GM06990 (cell line): Measurements from ENCODE around the gene DENND1A.

ENCODE experiments used
- DNase-seq: peaks from one replicate; pipeline ENCODE4 v3.0.0-alpha.2; 2011; ENCODE audit not compliant: insufficient read length; ENCODE audit errors: extremely low read depth
- H3K27me3 ChIP-seq: replicated peaks from 2 replicates; pipeline ENCODE4 v1.6.0; 2011; ENCODE audit warnings: low read length; ENCODE audit not compliant: control insufficient read depth, insufficient read depth
- H3K36me3 ChIP-seq: 2 replicates; pipeline ENCODE4 v1.5.1; 2011; ENCODE audit warnings: low read length; ENCODE audit not compliant: control insufficient read depth, insufficient read depth
- H3K4me3 ChIP-seq: replicated peaks from 2 replicates; pipeline ENCODE4 v1.5.1; 2011; ENCODE audit warnings: low read depth, mild to moderate bottlenecking, control low read depth, low read length
- TF ChIP-seq, protein P1 (sequence below): IDR thresholded peaks from 2 replicates; pipeline ENCODE4 v1.5.1; 2011; ENCODE audit warnings: low read length, control low read depth, mild to moderate bottlenecking, inconsistent platforms; ENCODE audit not compliant: insufficient read depth, poor library complexity, severe bottlenecking

Gene DENND1A

DNA sequence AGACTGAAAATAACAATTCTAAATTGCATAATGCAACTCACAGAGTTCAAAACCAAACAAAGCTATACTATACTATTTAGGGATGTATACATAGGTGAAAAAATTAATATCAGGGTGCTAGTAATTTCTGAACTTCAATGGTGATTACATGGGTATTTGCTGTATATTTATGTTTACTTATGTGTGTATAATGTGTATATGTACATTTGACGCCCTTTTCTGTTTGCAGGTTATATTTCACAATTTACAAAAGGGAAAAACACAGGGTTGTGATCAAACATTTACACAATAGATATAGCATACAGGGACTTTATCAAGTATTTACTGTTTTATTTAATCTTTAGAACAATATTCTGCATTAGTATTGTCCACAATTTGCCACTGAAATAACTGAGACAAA, 184.0 kb downstream of the DENND1A start:
- no peaks in the 10 kb centered on the region for H3K27me3 ChIP-seq
- DNase-seq = no peak
- TF ChIP-seq, protein P1, sequence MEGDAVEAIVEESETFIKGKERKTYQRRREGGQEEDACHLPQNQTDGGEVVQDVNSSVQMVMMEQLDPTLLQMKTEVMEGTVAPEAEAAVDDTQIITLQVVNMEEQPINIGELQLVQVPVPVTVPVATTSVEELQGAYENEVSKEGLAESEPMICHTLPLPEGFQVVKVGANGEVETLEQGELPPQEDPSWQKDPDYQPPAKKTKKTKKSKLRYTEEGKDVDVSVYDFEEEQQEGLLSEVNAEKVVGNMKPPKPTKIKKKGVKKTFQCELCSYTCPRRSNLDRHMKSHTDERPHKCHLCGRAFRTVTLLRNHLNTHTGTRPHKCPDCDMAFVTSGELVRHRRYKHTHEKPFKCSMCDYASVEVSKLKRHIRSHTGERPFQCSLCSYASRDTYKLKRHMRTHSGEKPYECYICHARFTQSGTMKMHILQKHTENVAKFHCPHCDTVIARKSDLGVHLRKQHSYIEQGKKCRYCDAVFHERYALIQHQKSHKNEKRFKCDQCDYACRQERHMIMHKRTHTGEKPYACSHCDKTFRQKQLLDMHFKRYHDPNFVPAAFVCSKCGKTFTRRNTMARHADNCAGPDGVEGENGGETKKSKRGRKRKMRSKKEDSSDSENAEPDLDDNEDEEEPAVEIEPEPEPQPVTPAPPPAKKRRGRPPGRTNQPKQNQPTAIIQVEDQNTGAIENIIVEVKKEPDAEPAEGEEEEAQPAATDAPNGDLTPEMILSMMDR = no peak
- no peaks in the 10 kb centered on the region for H3K36me3 ChIP-seq
- no peak overlapping the region for H3K4me3 ChIP-seq

DNA sequence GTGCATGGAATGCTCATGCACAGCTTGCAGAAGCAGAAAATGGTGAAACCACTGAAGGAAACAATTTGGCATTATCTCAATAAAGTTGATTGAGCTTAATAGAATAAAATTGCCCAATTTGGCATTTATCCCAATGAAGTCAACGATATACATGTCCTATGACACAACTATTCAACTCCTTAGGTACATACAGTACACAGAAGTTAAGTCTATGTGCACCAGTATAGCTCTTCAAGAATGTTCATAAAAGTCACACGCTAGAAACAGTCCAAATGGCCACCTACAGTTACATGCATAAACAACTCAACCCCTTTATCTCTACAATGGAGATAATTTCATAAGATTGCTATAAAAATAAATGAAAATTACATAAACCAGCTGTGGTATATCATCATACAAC, 184.5 kb downstream of the DENND1A start:
- DNase-seq = no peak
- no peaks in the 10 kb centered on the region for H3K27me3 ChIP-seq
- TF ChIP-seq, protein P1 = no peak
- H3K4me3 ChIP-seq = no peak overlapping the region
- no peaks in the 10 kb centered on the region for H3K36me3 ChIP-seq

DNA sequence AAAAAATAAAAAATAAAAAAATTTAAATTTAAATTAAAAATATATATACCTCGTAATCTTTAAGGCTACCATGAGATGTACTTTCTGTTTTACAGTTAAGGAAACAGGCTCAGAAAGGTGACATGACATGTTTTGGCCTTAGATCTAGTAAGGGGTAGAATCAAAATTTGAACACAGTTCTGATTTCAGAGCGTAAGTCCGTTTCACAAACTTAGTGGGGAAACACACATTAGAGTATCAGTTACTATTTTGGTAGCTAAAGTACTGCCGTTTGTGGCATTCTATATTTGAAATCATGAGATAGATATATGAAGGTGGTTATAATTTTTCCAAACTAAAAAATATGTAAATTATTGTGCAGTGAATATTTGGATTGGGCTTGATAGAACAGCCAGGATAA, 186.2 kb downstream of the DENND1A start:
- no peaks in the 10 kb centered on the region for H3K27me3 ChIP-seq
- no peak overlapping the region for H3K4me3 ChIP-seq
- TF ChIP-seq, protein P1 = no peak
- peak; percentile 61 for DNase-seq
- H3K36me3 ChIP-seq = no peaks in the 10 kb centered on the region

DNA sequence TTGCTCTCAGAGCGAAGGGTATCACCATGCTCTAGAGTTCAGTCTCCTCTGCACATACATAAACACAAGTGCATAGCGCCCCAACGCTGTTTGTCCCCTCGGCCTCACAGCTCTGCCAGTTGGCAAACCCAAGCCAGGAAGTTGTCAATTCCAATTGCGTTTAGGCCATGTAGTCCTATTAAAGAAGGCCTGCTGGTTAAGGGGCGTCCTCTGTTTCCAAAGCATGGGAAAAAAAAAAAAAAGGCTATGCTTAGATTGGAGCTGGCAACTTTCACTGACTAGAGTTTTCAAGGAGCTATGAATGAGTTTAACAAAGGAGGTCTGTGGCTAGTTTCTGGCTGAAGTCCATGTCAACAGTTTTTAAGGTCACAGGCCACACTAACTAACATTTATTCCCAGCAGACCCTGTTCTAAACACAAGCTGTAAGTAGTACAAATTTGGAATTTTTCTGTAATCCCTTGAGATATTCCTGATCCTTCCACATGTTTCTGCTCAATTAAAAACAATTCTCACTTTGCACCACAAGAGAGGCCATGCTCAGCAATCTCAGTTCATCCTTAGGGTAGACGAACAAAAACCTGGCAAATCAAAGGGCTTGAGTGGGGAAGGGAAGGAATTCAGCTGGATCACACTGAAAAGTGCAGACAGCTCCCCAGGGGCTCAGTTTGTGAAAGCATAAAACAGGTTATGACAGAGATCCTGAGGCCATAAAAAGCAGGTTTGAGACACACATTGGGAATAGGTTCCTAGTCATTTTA, 187.7 kb downstream of the DENND1A start:
- DNase-seq = no peak
- no peak overlapping the region for H3K4me3 ChIP-seq
- TF ChIP-seq, protein P1 = no peak
- H3K27me3 ChIP-seq = no peaks in the 10 kb centered on the region
- no peaks in the 10 kb centered on the region for H3K36me3 ChIP-seq

DNA sequence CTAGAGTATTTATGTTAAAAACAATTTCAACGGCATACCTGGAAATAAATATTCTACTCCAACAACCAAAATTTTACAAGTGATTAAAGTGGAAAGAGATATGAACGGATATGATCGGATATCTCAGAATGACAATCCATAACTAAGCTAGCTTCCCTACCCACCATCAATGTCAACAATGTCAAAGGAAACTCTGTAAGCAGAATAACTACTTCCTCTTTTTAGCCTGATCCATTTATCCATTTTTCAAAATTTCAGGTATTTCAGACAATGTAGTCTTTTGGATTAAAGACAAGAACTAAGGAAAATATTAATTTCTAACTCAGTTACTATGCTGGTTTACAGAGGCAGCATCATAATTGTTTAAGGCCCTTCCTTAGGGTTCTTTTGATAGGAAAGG, 188.7 kb downstream of the DENND1A start:
- DNase-seq = no peak
- TF ChIP-seq, protein P1 = no peak
- Histone ChIP-seq H3K36me3 (no peaks in the 10 kb centered on the region), H3K4me3 (no peak overlapping the region), H3K27me3 (no peaks in the 10 kb centered on the region)
